ENCODE results near the gene TACC2.

TACC2 gene

DNA sequence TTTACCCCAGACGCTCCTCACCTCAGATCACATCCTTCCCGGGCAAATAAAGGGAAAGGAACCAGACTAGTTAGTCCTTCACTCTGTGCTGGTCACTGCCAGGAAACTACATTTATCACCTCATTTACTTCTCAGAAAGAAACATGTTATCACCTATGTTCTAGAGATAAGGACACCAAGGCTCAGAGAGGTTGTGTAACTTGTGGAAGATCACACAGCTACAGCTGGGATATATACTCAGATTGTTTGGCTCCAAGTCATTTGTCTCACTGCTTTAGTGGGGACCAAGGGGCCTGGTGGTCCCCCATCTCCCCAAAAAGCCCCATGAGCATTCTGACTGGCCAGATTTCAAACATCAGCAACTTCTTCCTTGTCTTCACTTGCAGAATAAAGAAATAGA, 264.6 kb downstream of the TACC2 start:
- Histone ChIP-seq H3K36me3 (ENCODE audit: control insufficient read depth in 2 of 2, insufficient read depth in 2 of 2, low read length in 2 of 2) (peaks cover 23 to 36% of the 10 kb centered on the region in 2 donors), H3K27me3 (ENCODE audit: control insufficient read depth in 1 of 2, insufficient read depth in 2 of 2, low read length in 2 of 2) (no peaks in the 10 kb centered on the region)

DNA sequence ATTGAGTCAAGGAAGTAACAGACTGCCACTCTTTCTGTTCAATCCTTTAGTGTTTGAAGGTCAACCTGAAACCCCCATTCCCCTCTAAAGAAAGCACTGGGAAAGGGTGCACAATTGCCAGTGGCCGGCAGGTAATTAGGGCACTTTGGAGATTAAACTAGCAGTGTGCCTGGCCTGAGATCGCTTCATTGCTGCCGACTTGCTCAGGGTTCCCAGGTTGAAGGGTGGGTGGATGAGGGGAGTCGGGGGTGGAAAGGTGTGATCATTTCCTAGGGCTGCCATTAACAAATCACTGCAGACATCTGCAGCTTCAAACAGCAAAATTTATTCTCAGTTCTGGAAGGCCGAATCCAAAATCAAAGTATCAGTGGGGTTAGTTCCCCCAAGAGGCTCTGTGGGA, 265.9 kb downstream of the TACC2 start:
- Histone ChIP-seq H3K36me3 (ENCODE audit: control insufficient read depth in 2 of 2, insufficient read depth in 2 of 2, low read length in 2 of 2) (peaks cover 13 to 24% of the 10 kb centered on the region in 2 donors), H3K4me1 (ENCODE audit: control insufficient read depth, insufficient read depth, low read length) (peaks cover 15% of the 10 kb centered on the region), H3K9me3 (ENCODE audit: control insufficient read depth in 2 of 2, low read length in 2 of 2) (no peaks in the 10 kb centered on the region), H3K9ac (ENCODE audit: low read length in 2 of 2) (no peak overlapping the region), H3K4me3 (ENCODE audit: low read length in 2 of 2) (no peak overlapping the region), H3K27me3 (ENCODE audit: control insufficient read depth in 1 of 2, insufficient read depth in 2 of 2, low read length in 2 of 2) (no peaks in the 10 kb centered on the region), H3K27ac (ENCODE audit: low read length) (no peak overlapping the region)

More for the DNA sequence above, 264.6 kb downstream of the TACC2 start:
- H3K9ac ChIP-seq (ENCODE audit: low read length in 2 of 2): no peak overlapping the region
- peak overlapping the region; percentile 49 for H3K27ac ChIP-seq (ENCODE audit: low read length)
- H3K9me3 ChIP-seq (ENCODE audit: control insufficient read depth in 2 of 2, low read length in 2 of 2): no peaks in the 10 kb centered on the region
- H3K4me3 ChIP-seq (ENCODE audit: low read length in 2 of 2): no peak overlapping the region
- H3K4me1 ChIP-seq (ENCODE audit: control insufficient read depth, insufficient read depth, low read length): peaks cover 11% of the 10 kb centered on the region

DNA sequence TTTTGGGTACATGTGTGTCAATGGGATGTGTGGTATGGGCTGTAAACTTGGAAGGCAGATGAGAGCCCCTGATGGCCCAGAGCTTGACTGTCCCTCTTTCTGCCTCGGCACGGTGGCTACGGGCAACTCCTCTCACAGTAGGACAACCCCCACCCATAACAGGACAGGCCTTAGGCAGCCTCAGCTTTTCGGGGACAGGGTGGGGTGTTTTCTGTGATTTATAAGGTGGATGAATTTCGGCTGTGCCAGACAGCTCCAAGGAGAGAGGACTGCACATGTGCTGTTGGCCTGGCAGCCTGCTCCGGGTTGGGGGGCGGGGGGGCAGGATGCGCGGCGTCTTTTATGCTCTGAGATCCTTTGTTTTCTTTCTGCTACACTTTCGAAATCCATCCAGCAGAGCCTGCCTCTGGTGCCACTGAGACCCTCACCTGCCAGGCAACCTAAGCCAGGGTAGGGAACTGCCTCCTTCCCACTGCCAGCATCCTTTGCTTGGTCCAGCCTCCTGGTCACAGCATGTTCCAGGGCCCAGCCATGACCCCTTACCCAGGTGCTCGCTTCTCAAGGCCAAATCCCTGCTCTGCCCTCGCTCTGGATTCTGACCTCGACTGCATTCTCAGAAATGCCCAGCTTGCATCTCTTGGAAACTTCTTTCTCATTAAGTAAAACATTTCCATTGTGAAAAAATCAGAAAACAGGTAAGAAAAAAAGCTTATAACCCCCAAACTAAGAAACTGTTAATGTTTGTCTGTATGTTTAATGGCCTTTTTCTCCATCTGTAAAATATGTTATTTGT, 266.7 kb downstream of the TACC2 start:
- H3K27me3 ChIP-seq (ENCODE audit: control insufficient read depth in 1 of 2, insufficient read depth in 2 of 2, low read length in 2 of 2): no peaks in the 10 kb centered on the region
- H3K4me1 ChIP-seq (ENCODE audit: control insufficient read depth, insufficient read depth, low read length): peaks cover 15% of the 10 kb centered on the region
- H3K4me3 ChIP-seq (ENCODE audit: low read length in 2 of 2): no peak overlapping the region
- H3K9ac ChIP-seq (ENCODE audit: low read length in 2 of 2): no peak overlapping the region
- no peak overlapping the region for H3K27ac ChIP-seq (ENCODE audit: low read length)
- peaks cover 11 to 21% of the 10 kb centered on the region in 2 donors for H3K36me3 ChIP-seq (ENCODE audit: control insufficient read depth in 2 of 2, insufficient read depth in 2 of 2, low read length in 2 of 2)
- no peaks in the 10 kb centered on the region for H3K9me3 ChIP-seq (ENCODE audit: control insufficient read depth in 2 of 2, low read length in 2 of 2)

DNA sequence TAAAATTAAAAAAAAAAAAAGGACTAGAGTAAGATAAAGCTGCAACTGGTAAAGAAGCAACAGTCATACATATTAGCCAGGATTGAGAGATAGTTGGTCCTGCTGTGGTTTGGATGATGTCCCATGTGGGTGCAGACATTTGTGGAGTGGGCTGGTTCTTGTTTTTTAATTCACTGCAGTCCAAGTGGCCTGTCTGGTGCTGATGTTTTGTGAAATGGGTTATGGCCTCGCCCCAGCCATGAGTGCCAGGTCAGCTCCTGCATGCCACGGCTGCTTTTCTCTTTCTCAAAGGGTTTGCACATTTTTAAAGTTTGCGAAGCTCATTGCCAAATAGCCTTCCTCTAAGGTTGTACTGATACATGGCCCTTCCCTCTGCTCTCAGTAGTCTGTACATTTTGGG, 268.1 kb downstream of the TACC2 start:
- Histone ChIP-seq H3K4me1 (ENCODE audit: control insufficient read depth, insufficient read depth, low read length) (peaks cover 15% of the 10 kb centered on the region), H3K36me3 (ENCODE audit: control insufficient read depth in 2 of 2, insufficient read depth in 2 of 2, low read length in 2 of 2) (peaks cover 8 to 19% of the 10 kb centered on the region in 2 donors), H3K9ac (ENCODE audit: low read length in 2 of 2) (no peak overlapping the region), H3K27me3 (ENCODE audit: control insufficient read depth in 1 of 2, insufficient read depth in 2 of 2, low read length in 2 of 2) (no peaks in the 10 kb centered on the region), H3K4me3 (ENCODE audit: low read length in 2 of 2) (no peak overlapping the region), H3K27ac (ENCODE audit: low read length) (no peak overlapping the region), H3K9me3 (ENCODE audit: control insufficient read depth in 2 of 2, low read length in 2 of 2) (no peaks in the 10 kb centered on the region)

DNA sequence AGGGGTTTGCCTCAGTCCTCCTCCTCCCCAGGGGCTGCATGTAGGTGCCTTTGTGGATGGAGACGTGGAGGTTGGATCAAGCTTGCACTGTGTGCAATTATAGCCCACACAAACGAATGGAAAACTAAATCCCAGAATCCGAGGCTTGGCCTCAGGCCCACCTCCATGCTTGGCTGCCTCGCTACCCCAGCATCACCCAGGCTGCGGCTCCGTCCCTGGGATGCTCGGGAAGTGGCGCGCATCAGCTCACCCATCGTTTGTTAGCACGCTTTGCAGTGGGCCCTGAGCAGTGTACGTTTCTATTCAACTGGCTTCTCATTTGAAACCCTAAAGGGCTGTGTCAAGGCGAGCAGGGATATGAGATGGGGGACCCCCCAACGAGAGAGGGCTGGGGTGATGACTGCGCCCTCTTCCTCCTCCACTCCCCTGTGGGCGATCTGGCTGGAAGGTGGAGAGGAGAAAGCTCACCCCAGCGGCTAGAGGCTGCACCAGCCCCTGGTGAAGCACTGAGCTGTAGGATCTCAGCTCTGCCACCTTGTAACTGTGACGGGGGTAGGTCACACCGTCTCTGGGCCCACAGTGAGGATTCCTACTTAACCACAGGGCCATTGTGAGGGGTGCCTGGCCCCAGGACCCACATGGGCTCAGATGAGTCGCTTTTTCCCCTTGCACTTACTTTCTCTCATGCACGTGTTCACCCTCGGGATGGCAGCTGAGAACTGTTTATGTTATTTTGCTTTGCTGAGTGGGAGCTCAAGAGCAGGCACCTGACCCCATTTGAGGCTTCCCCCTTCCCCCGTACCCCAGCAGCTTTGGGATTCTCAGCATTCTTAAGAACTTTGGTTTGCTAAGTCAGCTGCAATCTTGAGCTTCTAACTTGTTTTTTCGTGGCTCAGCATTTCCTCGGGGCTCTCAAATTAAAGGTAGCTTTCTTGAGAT, 269.4 kb downstream of the TACC2 start:
- no peak overlapping the region for H3K4me3 ChIP-seq (ENCODE audit: low read length in 2 of 2)
- no peaks in the 10 kb centered on the region for H3K27me3 ChIP-seq (ENCODE audit: control insufficient read depth in 1 of 2, insufficient read depth in 2 of 2, low read length in 2 of 2)
- H3K9me3 ChIP-seq (ENCODE audit: control insufficient read depth in 2 of 2, low read length in 2 of 2): peaks cover 0 to 3% of the 10 kb centered on the region in 2 donors
- H3K9ac ChIP-seq (ENCODE audit: low read length in 2 of 2): no peak overlapping the region
- peak overlapping the region; percentile 11 for H3K27ac ChIP-seq (ENCODE audit: low read length)
- H3K4me1 ChIP-seq (ENCODE audit: control insufficient read depth, insufficient read depth, low read length): peaks cover 7% of the 10 kb centered on the region
- H3K36me3 ChIP-seq (ENCODE audit: control insufficient read depth in 2 of 2, insufficient read depth in 2 of 2, low read length in 2 of 2): peaks cover 7 to 14% of the 10 kb centered on the region in 2 donors

DNA sequence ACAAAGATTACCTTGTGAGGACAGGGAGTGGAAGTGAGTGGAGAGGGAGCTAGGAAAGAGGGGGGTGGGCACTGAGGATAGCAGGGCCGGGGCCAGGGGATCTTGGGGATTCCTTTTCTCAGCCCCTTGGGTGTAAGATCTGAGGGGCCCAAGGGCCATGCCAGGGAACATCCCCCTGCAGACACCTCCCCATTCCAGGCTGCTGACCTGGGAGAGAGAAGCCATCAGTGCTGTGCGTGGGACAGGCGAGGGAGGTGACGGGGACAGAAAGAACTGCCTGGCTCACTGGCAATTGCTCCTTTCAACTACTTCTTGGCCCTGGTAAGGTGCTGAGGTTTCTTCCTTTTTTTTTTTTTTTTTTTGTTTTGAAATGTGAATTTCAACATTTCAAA, 270.1 kb downstream of the TACC2 start:
- Histone ChIP-seq H3K36me3 (ENCODE audit: control insufficient read depth in 2 of 2, insufficient read depth in 2 of 2, low read length in 2 of 2) (peaks cover 4 to 9% of the 10 kb centered on the region in 2 donors), H3K4me3 (ENCODE audit: low read length in 2 of 2) (no peak overlapping the region), H3K9me3 (ENCODE audit: control insufficient read depth in 2 of 2, low read length in 2 of 2) (peaks cover 0 to 3% of the 10 kb centered on the region in 2 donors), H3K27me3 (ENCODE audit: control insufficient read depth in 1 of 2, insufficient read depth in 2 of 2, low read length in 2 of 2) (no peaks in the 10 kb centered on the region), H3K4me1 (ENCODE audit: control insufficient read depth, insufficient read depth, low read length) (peaks cover 9% of the 10 kb centered on the region), H3K9ac (ENCODE audit: low read length in 2 of 2) (no peak overlapping the region), H3K27ac (ENCODE audit: low read length) (peak overlapping the region; percentile 11)

DNA sequence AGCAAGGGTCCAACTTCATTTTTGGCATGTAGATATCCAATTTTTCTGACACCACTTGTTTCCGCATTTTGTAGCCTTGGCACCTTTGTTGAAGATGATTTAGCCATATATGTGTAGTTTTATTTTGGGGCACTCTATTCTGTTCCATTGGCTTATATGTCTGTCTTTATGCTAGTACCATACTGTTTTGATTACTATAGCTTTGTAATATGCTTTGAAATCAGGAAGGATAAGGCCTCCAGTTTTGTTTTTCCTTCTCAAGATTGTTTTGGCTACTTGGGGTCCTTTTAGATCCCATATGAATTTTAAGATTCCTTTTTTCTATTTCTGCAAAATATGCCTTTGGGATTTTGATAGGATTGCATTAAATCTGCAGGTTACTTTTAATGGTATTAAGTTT, 272.6 kb downstream of the TACC2 start:
- Histone ChIP-seq H3K36me3 (ENCODE audit: control insufficient read depth in 2 of 2, insufficient read depth in 2 of 2, low read length in 2 of 2) (peaks cover 7 to 9% of the 10 kb centered on the region in 2 donors), H3K4me1 (ENCODE audit: control insufficient read depth, insufficient read depth, low read length) (peaks cover 10% of the 10 kb centered on the region), H3K27me3 (ENCODE audit: control insufficient read depth in 1 of 2, insufficient read depth in 2 of 2, low read length in 2 of 2) (no peaks in the 10 kb centered on the region), H3K27ac (ENCODE audit: low read length) (no peak overlapping the region), H3K4me3 (ENCODE audit: low read length in 2 of 2) (no peak overlapping the region), H3K9ac (ENCODE audit: low read length in 2 of 2) (no peak overlapping the region), H3K9me3 (ENCODE audit: control insufficient read depth in 2 of 2, low read length in 2 of 2) (peaks cover 0 to 3% of the 10 kb centered on the region in 2 donors)

DNA sequence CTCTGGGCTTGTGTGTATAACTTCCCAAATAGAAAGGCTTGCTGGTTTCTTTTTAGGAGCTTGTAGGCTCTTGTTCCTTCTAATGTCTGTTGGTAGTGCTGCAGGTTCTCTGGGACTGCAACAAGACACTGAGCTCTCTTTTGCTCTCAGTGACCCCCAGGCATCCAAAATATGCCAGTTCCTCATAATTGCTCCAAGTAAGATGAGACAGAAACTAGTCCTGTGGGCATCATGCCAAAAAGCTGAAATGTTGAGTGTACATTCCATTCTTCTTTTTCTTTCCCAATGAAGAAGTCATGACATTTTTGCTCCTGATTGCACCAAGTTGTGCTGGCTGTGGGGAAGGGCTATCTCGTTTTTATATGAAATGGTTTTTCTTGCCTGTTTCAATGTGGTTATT, 275.0 kb downstream of the TACC2 start:
- peaks cover 5% of the 10 kb centered on the region for H3K4me1 ChIP-seq (ENCODE audit: control insufficient read depth, insufficient read depth, low read length)
- no peak overlapping the region for H3K27ac ChIP-seq (ENCODE audit: low read length)
- peaks cover 0 to 3% of the 10 kb centered on the region in 2 donors for H3K9me3 ChIP-seq (ENCODE audit: control insufficient read depth in 2 of 2, low read length in 2 of 2)
- peaks cover 8 to 11% of the 10 kb centered on the region in 2 donors for H3K36me3 ChIP-seq (ENCODE audit: control insufficient read depth in 2 of 2, insufficient read depth in 2 of 2, low read length in 2 of 2)
- no peak overlapping the region for H3K4me3 ChIP-seq (ENCODE audit: low read length in 2 of 2)
- H3K9ac ChIP-seq (ENCODE audit: low read length in 2 of 2): no peak overlapping the region
- H3K27me3 ChIP-seq (ENCODE audit: control insufficient read depth in 1 of 2, insufficient read depth in 2 of 2, low read length in 2 of 2): no peaks in the 10 kb centered on the region

DNA sequence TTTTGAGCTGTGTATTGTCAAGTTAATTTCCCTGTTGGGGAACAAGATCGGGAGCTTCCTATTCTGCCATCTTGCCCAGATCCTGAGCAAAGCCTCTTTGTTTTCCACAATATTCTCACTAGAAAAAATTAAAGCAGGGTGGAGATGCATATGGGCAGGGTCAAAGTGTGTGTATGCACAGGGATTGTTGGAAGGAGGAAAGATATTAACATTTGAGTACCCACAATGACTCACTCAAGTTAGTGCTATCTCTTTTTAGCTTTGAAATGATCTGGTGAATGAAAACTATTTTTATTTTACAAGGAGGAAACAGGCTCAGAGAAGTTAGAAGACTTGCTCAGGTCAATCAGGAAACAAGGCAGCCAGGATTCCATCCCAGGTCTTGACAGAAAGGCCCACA, 275.5 kb downstream of the TACC2 start:
- H3K27me3 ChIP-seq (ENCODE audit: control insufficient read depth in 1 of 2, insufficient read depth in 2 of 2, low read length in 2 of 2): no peaks in the 10 kb centered on the region
- H3K4me1 ChIP-seq (ENCODE audit: control insufficient read depth, insufficient read depth, low read length): peaks cover 4% of the 10 kb centered on the region
- peaks cover 0 to 3% of the 10 kb centered on the region in 2 donors for H3K9me3 ChIP-seq (ENCODE audit: control insufficient read depth in 2 of 2, low read length in 2 of 2)
- H3K36me3 ChIP-seq (ENCODE audit: control insufficient read depth in 2 of 2, insufficient read depth in 2 of 2, low read length in 2 of 2): peaks cover 11 to 13% of the 10 kb centered on the region in 2 donors
- H3K9ac ChIP-seq (ENCODE audit: low read length in 2 of 2): no peak overlapping the region
- no peak overlapping the region for H3K27ac ChIP-seq (ENCODE audit: low read length)
- no peak overlapping the region for H3K4me3 ChIP-seq (ENCODE audit: low read length in 2 of 2)

DNA sequence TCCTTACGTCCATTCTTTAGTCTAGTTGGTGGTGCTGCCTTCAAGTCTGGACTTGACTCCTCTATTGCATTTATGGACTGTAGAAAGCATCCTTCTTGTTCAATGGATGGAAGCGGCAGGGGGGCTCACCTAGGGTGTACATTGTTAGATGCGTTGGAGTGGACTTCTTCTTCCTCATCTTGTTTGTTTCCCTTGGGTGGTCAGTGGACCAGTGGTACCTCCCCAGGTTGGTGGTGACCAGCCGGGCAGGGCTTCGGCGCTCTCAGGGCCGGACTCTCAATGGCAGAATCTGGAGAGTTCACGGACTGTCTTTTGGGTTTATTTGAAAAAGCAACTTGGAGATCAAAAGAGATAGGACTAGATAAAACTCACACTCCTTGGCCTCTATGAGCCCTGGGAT, 276.0 kb downstream of the TACC2 start:
- Histone ChIP-seq H3K4me1 (ENCODE audit: control insufficient read depth, insufficient read depth, low read length) (peaks cover 4% of the 10 kb centered on the region), H3K4me3 (ENCODE audit: low read length in 2 of 2) (no peak overlapping the region), H3K9ac (ENCODE audit: low read length in 2 of 2) (no peak overlapping the region), H3K27me3 (ENCODE audit: control insufficient read depth in 1 of 2, insufficient read depth in 2 of 2, low read length in 2 of 2) (no peaks in the 10 kb centered on the region), H3K36me3 (ENCODE audit: control insufficient read depth in 2 of 2, insufficient read depth in 2 of 2, low read length in 2 of 2) (peaks cover 14 to 17% of the 10 kb centered on the region in 2 donors), H3K27ac (ENCODE audit: low read length) (no peak overlapping the region), H3K9me3 (ENCODE audit: control insufficient read depth in 2 of 2, low read length in 2 of 2) (peaks cover 0 to 3% of the 10 kb centered on the region in 2 donors)
